HEK293 (cell line): Measurements from ENCODE around the gene HOXB7.
A peak's percentile ranks its signal among the peaks of the same experiment; 100 is the strongest.

Experiments
- HOXD13 ChIP-seq: sonication (generic); formaldehyde crosslinking; IDR thresholded peaks from 2 replicates; pipeline ENCODE4 v1.8.0; 2022; ENCODE audit warnings: missing genetic modification reagents, borderline replicate concordance
- MEIS1 ChIP-seq: sonication (generic); formaldehyde crosslinking; IDR thresholded peaks from 2 replicates; pipeline ENCODE4 v1.8.1; 2022; ENCODE audit warnings: missing genetic modification reagents, mild to moderate bottlenecking, borderline replicate concordance
- MYNN ChIP-seq: fragments of 450-650 bp; formaldehyde crosslinking; IDR thresholded peaks from 2 replicates; pipeline ENCODE4 v1.5.1; 2016; ENCODE audit warnings: missing biosample characterization, missing genetic modification characterization, borderline replicate concordance
- OVOL3 ChIP-seq: fragments of 450-650 bp; formaldehyde crosslinking; IDR thresholded peaks from 2 replicates; pipeline ENCODE4 v1.5.1; 2016; ENCODE audit warnings: missing biosample characterization, missing genetic modification characterization
- ZBTB21 ChIP-seq: fragments of 450-650 bp; formaldehyde crosslinking; IDR thresholded peaks from 2 replicates; pipeline ENCODE4 v1.5.1; 2017; ENCODE audit warnings: missing biosample characterization, missing genetic modification characterization
- ZBTB48 ChIP-seq: fragments of 450-650 bp; formaldehyde crosslinking; IDR thresholded peaks from 2 replicates; pipeline ENCODE4 v1.5.1; 2016; ENCODE audit warnings: missing biosample characterization, missing genetic modification characterization
- ZEB2 ChIP-seq: fragments of 450-650 bp; formaldehyde crosslinking; IDR thresholded peaks from 2 replicates; pipeline ENCODE4 v1.5.1; 2016; ENCODE audit warnings: missing biosample characterization, missing genetic modification characterization
- ZNF140 ChIP-seq: fragments of 450-650 bp; formaldehyde crosslinking; IDR thresholded peaks from 2 replicates; pipeline ENCODE4 v1.5.1; 2016; ENCODE audit warnings: missing biosample characterization, missing genetic modification characterization
- ZNF16 ChIP-seq: fragments of 450-650 bp; formaldehyde crosslinking; IDR thresholded peaks from 2 replicates; pipeline ENCODE4 v1.5.1; 2016; ENCODE audit warnings: low read depth, missing biosample characterization, missing genetic modification characterization
- ZNF2 ChIP-seq: fragments of 450-650 bp; formaldehyde crosslinking; IDR thresholded peaks from 2 replicates; pipeline ENCODE4 v1.5.1; 2016; ENCODE audit warnings: missing biosample characterization, missing genetic modification characterization
- ZNF202 ChIP-seq: fragments of 450-650 bp; formaldehyde crosslinking; IDR thresholded peaks from 2 replicates; pipeline ENCODE4 v1.5.1; 2016; ENCODE audit warnings: missing biosample characterization, missing genetic modification characterization, borderline replicate concordance
- ZNF302 ChIP-seq: fragments of 450-650 bp; formaldehyde crosslinking; IDR thresholded peaks from 2 replicates; pipeline ENCODE4 v1.5.1; 2016; ENCODE audit warnings: missing biosample characterization, missing genetic modification characterization, low read depth
- ZNF335 ChIP-seq: fragments of 450-650 bp; formaldehyde crosslinking; conservative IDR thresholded peaks from 2 replicates; pipeline ENCODE4 v1.5.1; 2016; ENCODE audit warnings: missing biosample characterization, missing genetic modification characterization
- ZNF354C ChIP-seq: fragments of 450-650 bp; formaldehyde crosslinking; IDR thresholded peaks from 2 replicates; pipeline ENCODE4 v1.5.1; 2016; ENCODE audit warnings: missing biosample characterization, missing genetic modification characterization, low read depth, borderline replicate concordance
- ZNF391 ChIP-seq: fragments of 450-650 bp; formaldehyde crosslinking; IDR thresholded peaks from 2 replicates; pipeline ENCODE4 v1.5.1; 2016; ENCODE audit warnings: low read depth, missing biosample characterization, missing genetic modification characterization, borderline replicate concordance
- ZNF394 ChIP-seq: fragments of 450-650 bp; formaldehyde crosslinking; IDR thresholded peaks from 2 replicates; pipeline ENCODE4 v1.5.1; 2016; ENCODE audit warnings: missing biosample characterization, missing genetic modification characterization, mild to moderate bottlenecking, moderate library complexity, borderline replicate concordance
- ZNF510 ChIP-seq: fragments of 450-650 bp; formaldehyde crosslinking; IDR thresholded peaks from 2 replicates; pipeline ENCODE4 v1.5.1; 2018; ENCODE audit warnings: mild to moderate bottlenecking, missing genetic modification characterization, missing biosample characterization; ENCODE audit not compliant: insufficient replicate concordance
- ZNF555 ChIP-seq: fragments of 450-650 bp; formaldehyde crosslinking; conservative IDR thresholded peaks from 2 replicates; pipeline ENCODE4 v1.5.1; 2017; ENCODE audit warnings: missing biosample characterization, mild to moderate bottlenecking, missing genetic modification characterization, inconsistent platforms
- ZNF658 ChIP-seq: fragments of 450-650 bp; formaldehyde crosslinking; IDR thresholded peaks from 2 replicates; pipeline ENCODE4; 2016; ENCODE audit warnings: missing biosample characterization, missing genetic modification characterization
- ZNF670 ChIP-seq: fragments of 450-650 bp; formaldehyde crosslinking; IDR thresholded peaks from 2 replicates; pipeline ENCODE4 v1.5.1; 2016; ENCODE audit warnings: missing biosample characterization, missing genetic modification characterization, low read depth
- ZNF707 ChIP-seq: fragments of 450-650 bp; formaldehyde crosslinking; IDR thresholded peaks from 2 replicates; pipeline ENCODE4 v1.5.1; 2016; ENCODE audit warnings: missing biosample characterization, missing genetic modification characterization
- ZNF747 ChIP-seq: fragments of 450-650 bp; formaldehyde crosslinking; IDR thresholded peaks from 2 replicates; pipeline ENCODE4 v1.5.1; 2016; ENCODE audit warnings: missing biosample characterization, missing genetic modification characterization
- ZNF843 ChIP-seq: fragments of 450-650 bp; formaldehyde crosslinking; IDR thresholded peaks from 2 replicates; pipeline ENCODE4 v1.5.1; 2016; ENCODE audit warnings: missing biosample characterization, missing genetic modification characterization
- TF ChIP-seq, protein P1 (sequence below): fragments of 450-650 bp; formaldehyde crosslinking; IDR thresholded peaks from 2 replicates; pipeline ENCODE4 v1.5.1; 2016; ENCODE audit warnings: missing biosample characterization, missing genetic modification characterization, low read depth
- TF ChIP-seq, protein P2 (sequence below): fragments of 450-650 bp; formaldehyde crosslinking; IDR thresholded peaks from 2 replicates; pipeline ENCODE4 v1.5.1; 2016; ENCODE audit warnings: missing biosample characterization, missing genetic modification characterization
- TF ChIP-seq, protein P3 (sequence below): fragments of 450-650 bp; formaldehyde crosslinking; IDR thresholded peaks from 2 replicates; pipeline ENCODE4 v1.5.1; 2016; ENCODE audit warnings: missing biosample characterization, missing genetic modification characterization
- TF ChIP-seq, protein P4 (sequence below): fragments of 450-650 bp; formaldehyde crosslinking; IDR thresholded peaks from 2 replicates; pipeline ENCODE4 v1.5.1; 2016; ENCODE audit warnings: missing biosample characterization, missing genetic modification characterization
- TF ChIP-seq, protein P5 (sequence below): fragments of 450-650 bp; formaldehyde crosslinking; IDR thresholded peaks from 2 replicates; pipeline ENCODE4; 2016; ENCODE audit warnings: missing biosample characterization, missing genetic modification characterization
- TF ChIP-seq, protein P6 (sequence below): fragments of 450-650 bp; formaldehyde crosslinking; IDR thresholded peaks from 2 replicates; pipeline ENCODE4 v1.5.1; 2016; ENCODE audit warnings: missing biosample characterization, missing genetic modification characterization
- TF ChIP-seq, protein P7 (sequence below): fragments of 450-650 bp; formaldehyde crosslinking; IDR thresholded peaks from 2 replicates; pipeline ENCODE4 v1.5.0; 2017; ENCODE audit warnings: missing biosample characterization, missing genetic modification characterization, borderline replicate concordance

The HOXB7 gene

DNA sequence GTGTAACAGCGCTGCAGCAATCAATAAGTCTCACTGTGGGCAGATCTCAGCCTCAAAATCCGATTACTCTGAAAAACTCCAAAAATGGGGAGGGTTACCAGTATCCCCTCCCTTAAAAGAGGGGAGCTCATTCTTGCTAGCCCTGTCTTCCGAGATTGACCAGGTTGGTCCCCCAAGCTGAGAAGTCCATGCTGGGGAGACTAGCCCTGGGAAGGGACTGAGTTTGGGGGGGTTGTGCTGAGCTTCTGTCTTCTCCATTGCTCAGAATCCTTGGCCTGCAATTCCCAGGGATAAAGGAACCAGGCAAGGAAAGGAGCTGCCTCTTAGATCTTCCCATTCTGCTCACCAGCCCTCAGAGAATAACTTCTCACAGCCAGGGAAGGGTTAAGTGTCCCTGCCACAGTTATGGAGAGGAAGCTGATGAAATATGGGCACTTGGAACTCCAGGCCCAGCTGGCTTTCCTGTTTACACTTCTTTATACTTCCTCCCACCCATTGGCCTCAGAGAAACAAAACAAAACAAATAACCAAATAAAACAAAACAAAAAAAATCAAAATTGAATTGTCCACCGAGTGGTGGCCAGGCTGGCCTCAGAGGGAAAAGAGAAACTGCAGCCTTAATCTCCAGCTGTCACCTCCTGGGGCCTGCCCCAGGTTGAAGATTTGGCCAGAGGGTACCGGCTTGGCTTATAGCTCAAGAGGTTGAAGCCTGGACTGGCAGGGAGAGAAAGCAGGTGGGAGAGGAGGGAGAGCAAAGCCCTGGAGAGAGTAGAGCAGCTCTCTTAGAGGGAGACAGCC, 23.3 kb downstream of the HOXB7 start (continued):
- TF ChIP-seq, protein P1, sequence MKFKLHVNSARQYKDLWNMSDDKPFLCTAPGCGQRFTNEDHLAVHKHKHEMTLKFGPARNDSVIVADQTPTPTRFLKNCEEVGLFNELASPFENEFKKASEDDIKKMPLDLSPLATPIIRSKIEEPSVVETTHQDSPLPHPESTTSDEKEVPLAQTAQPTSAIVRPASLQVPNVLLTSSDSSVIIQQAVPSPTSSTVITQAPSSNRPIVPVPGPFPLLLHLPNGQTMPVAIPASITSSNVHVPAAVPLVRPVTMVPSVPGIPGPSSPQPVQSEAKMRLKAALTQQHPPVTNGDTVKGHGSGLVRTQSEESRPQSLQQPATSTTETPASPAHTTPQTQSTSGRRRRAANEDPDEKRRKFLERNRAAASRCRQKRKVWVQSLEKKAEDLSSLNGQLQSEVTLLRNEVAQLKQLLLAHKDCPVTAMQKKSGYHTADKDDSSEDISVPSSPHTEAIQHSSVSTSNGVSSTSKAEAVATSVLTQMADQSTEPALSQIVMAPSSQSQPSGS: no peak
- TF ChIP-seq ZNF391 (no peak), ZNF707 (tag by site-specific recombination) (no peak), ZNF747 (tag by site-specific recombination) (no peak), ZNF202 (tag by site-specific recombination) (no peak), ZEB2 (tag by site-specific recombination) (peak; percentile 88), ZNF140 (tag by site-specific recombination) (no peak), ZNF510 (tag by site-specific recombination) (no peak), ZNF335 (tag by site-specific recombination) (peak; percentile 74), ZNF16 (tag by site-specific recombination) (no peak), ZNF394 (tag by site-specific recombination) (no peak; the same call in 1 of the 2 replicates), ZNF658 (tag by site-specific recombination) (no peak), OVOL3 (tag by site-specific recombination) (no peak; the same call in 1 of the 2 replicates), MYNN (tag by site-specific recombination) (no peak), ZNF354C (no peak), ZNF302 (tag by site-specific recombination) (no peak), ZNF2 (tag by site-specific recombination) (peak; percentile 37; the same call in 1 of the 2 replicates), ZNF670 (tag by site-specific recombination) (no peak), ZNF555 (tag by site-specific recombination) (no peak), MEIS1 (CRISPR knock-in tag) (no peak), HOXD13 (CRISPR knock-in tag) (no peak), ZBTB21 (no peak), ZBTB48 (peak; percentile 64; the same call in 1 of the 2 replicates), ZNF843 (peak; percentile 67)
- TF ChIP-seq, protein P2, sequence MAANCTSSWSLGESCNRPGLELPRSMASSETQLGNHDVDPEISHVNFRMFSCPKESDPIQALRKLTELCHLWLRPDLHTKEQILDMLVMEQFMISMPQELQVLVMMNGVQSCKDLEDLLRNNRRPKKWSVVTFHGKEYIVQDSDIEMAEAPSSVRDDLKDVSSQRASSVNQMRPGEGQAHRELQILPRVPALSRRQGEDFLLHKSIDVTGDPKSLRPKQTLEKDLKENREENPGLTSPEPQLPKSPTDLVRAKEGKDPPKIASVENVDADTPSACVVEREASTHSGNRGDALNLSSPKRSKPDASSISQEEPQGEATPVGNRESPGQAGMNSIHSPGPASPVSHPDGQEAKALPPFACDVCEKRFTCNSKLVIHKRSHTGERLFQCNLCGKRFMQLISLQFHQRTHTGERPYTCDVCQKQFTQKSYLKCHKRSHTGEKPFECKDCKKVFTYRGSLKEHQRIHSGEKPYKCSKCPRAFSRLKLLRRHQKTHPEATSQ (tag by site-specific recombination): no peak
- TF ChIP-seq, protein P3, sequence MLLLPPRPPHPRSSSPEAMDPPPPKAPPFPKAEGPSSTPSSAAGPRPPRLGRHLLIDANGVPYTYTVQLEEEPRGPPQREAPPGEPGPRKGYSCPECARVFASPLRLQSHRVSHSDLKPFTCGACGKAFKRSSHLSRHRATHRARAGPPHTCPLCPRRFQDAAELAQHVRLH (tag by site-specific recombination): peak; percentile 79; the same call in 1 of the 2 replicates
- TF ChIP-seq, protein P4, sequence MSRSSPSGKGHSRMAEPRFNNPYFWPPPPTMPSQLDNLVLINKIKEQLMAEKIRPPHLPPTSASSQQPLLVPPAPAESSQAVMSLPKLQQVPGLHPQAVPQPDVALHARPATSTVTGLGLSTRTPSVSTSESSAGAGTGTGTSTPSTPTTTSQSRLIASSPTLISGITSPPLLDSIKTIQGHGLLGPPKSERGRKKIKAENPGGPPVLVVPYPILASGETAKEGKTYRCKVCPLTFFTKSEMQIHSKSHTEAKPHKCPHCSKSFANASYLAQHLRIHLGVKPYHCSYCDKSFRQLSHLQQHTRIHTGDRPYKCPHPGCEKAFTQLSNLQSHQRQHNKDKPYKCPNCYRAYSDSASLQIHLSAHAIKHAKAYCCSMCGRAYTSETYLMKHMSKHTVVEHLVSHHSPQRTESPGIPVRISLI (tag by site-specific recombination): no peak
- TF ChIP-seq, protein P5, sequence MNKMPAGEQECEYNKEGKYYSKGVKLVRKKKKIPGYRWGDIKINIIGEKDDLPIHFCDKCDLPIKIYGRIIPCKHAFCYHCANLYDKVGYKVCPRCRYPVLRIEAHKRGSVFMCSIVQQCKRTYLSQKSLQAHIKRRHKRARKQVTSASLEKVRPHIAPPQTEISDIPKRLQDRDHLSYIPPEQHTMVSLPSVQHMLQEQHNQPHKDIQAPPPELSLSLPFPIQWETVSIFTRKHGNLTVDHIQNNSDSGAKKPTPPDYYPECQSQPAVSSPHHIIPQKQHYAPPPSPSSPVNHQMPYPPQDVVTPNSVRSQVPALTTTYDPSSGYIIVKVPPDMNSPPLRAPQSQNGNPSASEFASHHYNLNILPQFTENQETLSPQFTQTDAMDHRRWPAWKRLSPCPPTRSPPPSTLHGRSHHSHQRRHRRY: no peak
- TF ChIP-seq, protein P6, sequence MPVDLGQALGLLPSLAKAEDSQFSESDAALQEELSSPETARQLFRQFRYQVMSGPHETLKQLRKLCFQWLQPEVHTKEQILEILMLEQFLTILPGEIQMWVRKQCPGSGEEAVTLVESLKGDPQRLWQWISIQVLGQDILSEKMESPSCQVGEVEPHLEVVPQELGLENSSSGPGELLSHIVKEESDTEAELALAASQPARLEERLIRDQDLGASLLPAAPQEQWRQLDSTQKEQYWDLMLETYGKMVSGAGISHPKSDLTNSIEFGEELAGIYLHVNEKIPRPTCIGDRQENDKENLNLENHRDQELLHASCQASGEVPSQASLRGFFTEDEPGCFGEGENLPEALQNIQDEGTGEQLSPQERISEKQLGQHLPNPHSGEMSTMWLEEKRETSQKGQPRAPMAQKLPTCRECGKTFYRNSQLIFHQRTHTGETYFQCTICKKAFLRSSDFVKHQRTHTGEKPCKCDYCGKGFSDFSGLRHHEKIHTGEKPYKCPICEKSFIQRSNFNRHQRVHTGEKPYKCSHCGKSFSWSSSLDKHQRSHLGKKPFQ (tag by site-specific recombination): peak; percentile 87
- TF ChIP-seq, protein P7, sequence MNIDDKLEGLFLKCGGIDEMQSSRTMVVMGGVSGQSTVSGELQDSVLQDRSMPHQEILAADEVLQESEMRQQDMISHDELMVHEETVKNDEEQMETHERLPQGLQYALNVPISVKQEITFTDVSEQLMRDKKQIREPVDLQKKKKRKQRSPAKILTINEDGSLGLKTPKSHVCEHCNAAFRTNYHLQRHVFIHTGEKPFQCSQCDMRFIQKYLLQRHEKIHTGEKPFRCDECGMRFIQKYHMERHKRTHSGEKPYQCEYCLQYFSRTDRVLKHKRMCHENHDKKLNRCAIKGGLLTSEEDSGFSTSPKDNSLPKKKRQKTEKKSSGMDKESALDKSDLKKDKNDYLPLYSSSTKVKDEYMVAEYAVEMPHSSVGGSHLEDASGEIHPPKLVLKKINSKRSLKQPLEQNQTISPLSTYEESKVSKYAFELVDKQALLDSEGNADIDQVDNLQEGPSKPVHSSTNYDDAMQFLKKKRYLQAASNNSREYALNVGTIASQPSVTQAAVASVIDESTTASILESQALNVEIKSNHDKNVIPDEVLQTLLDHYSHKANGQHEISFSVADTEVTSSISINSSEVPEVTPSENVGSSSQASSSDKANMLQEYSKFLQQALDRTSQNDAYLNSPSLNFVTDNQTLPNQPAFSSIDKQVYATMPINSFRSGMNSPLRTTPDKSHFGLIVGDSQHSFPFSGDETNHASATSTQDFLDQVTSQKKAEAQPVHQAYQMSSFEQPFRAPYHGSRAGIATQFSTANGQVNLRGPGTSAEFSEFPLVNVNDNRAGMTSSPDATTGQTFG: no peak
